Measurements from ENCODE around the gene BDKRB2.
A peak's percentile ranks its signal among the peaks of the same experiment; 100 is the strongest.

Gene BDKRB2

GRCh38 chr14:96184737-96185136, 19.9 kb upstream of the BDKRB2 start:
- Histone ChIP-seq H3K9me3 (no peaks in the 10 kb centered on the region), H3K36me3 (replicated peaks) (no peaks in the 10 kb centered on the region)

GRCh38 chr14:96187216-96188031, 17.2 kb upstream of the BDKRB2 start:
- no peak for DNase-seq (ENCODE audit: low spot score in 2 of 2)
- in situ Hi-C loops (cut with MboI; ENCODE audit: low sequenced_read_pairs), result no loop called here

More at GRCh38 chr14:96184737-96185136, 19.9 kb upstream of the BDKRB2 start:
- H3K4me3 ChIP-seq, result no peak overlapping the region
- no peaks in the 10 kb centered on the region for H3K4me1 ChIP-seq
- no peak for DNase-seq (ENCODE audit: low spot score in 2 of 2)
- H3K27me3 ChIP-seq (ENCODE audit: low read depth), result peaks cover 59% of the 10 kb centered on the region
- in situ Hi-C loops (cut with MboI; ENCODE audit: low sequenced_read_pairs), result no loop called here

GRCh38 chr14:96189281-96189711, 15.3 kb upstream of the BDKRB2 start:
- in situ Hi-C loops (cut with MboI; ENCODE audit: low sequenced_read_pairs), result no loop called here
- no peak for DNase-seq (ENCODE audit: low spot score in 2 of 2)
- Histone ChIP-seq H3K9me3 (no peaks in the 10 kb centered on the region), H3K4me3 (no peak overlapping the region), H3K4me1 (peaks cover 14% of the 10 kb centered on the region), H3K27me3 (ENCODE audit: low read depth) (peaks cover 80% of the 10 kb centered on the region), H3K36me3 (replicated peaks) (no peaks in the 10 kb centered on the region)

More at GRCh38 chr14:96187216-96188031, 17.2 kb upstream of the BDKRB2 start:
- Histone ChIP-seq H3K9me3 (no peaks in the 10 kb centered on the region), H3K36me3 (replicated peaks) (no peaks in the 10 kb centered on the region), H3K4me1 (peaks cover 13% of the 10 kb centered on the region), H3K27me3 (ENCODE audit: low read depth) (peaks cover 71% of the 10 kb centered on the region), H3K4me3 (no peak overlapping the region)

GRCh38 chr14:96191353-96191752, 13.3 kb upstream of the BDKRB2 start:
- no peak overlapping the region for H3K4me3 ChIP-seq
- no peaks in the 10 kb centered on the region for H3K9me3 ChIP-seq
- peaks cover 81% of the 10 kb centered on the region for H3K27me3 ChIP-seq (ENCODE audit: low read depth)
- no peaks in the 10 kb centered on the region for H3K36me3 ChIP-seq (replicated peaks)
- H3K4me1 ChIP-seq, result peaks cover 14% of the 10 kb centered on the region
- in situ Hi-C loops (cut with MboI; ENCODE audit: low sequenced_read_pairs), result no loop called here
- peak in 1 of 2 experiments; percentile 45 for DNase-seq (ENCODE audit: low spot score in 2 of 2)

GRCh38 chr14:96191841-96192462, 12.7 kb upstream of the BDKRB2 start:
- in situ Hi-C loops (cut with MboI; ENCODE audit: low sequenced_read_pairs), result no loop called here
- peaks cover 14% of the 10 kb centered on the region for H3K4me1 ChIP-seq
- peak; percentile 19 to 76 for DNase-seq (ENCODE audit: low spot score in 2 of 2)
- H3K27me3 ChIP-seq (ENCODE audit: low read depth), result peaks cover 81% of the 10 kb centered on the region
- no peaks in the 10 kb centered on the region for H3K36me3 ChIP-seq (replicated peaks)
- no peaks in the 10 kb centered on the region for H3K9me3 ChIP-seq
- no peak overlapping the region for H3K4me3 ChIP-seq

GRCh38 chr14:96192975-96193805, 11.4 kb upstream of the BDKRB2 start:
- Histone ChIP-seq H3K36me3 (replicated peaks) (no peaks in the 10 kb centered on the region), H3K9me3 (no peaks in the 10 kb centered on the region), H3K4me3 (no peak overlapping the region), H3K27me3 (ENCODE audit: low read depth) (peaks cover 85% of the 10 kb centered on the region), H3K4me1 (peaks cover 14% of the 10 kb centered on the region)
- in situ Hi-C loops (cut with MboI; ENCODE audit: low sequenced_read_pairs), result no loop called here
- DNase-seq (ENCODE audit: low spot score in 2 of 2), result no peak

- Histone ChIP-seq H3K36me3 (replicated peaks) (no peaks in the 10 kb centered on the region), H3K9me3 (no peaks in the 10 kb centered on the region), H3K4me1 (peaks cover 14% of the 10 kb centered on the region), H3K4me3 (no peak overlapping the region), H3K27me3 (ENCODE audit: low read depth) (peaks cover 85% of the 10 kb centered on the region)
- in situ Hi-C loops (cut with MboI; ENCODE audit: low sequenced_read_pairs), result no loop called here
- no peak for DNase-seq (ENCODE audit: low spot score in 2 of 2)
Observed at GRCh38 chr14:96194262-96194656, 10.4 kb upstream of the BDKRB2 start.

GRCh38 chr14:96194657-96195431, 9.8 kb upstream of the BDKRB2 start:
- H3K36me3 ChIP-seq (replicated peaks), result no peaks in the 10 kb centered on the region
- peaks cover 14% of the 10 kb centered on the region for H3K4me1 ChIP-seq
- peaks cover 79% of the 10 kb centered on the region for H3K27me3 ChIP-seq (ENCODE audit: low read depth)
- in situ Hi-C loops (cut with MboI; ENCODE audit: low sequenced_read_pairs), result no loop called here
- no peak for DNase-seq (ENCODE audit: low spot score in 2 of 2)
- no peak overlapping the region for H3K4me3 ChIP-seq
- H3K9me3 ChIP-seq, result no peaks in the 10 kb centered on the region

- H3K4me1 ChIP-seq, result peaks cover 14% of the 10 kb centered on the region
- no peaks in the 10 kb centered on the region for H3K9me3 ChIP-seq
- H3K4me3 ChIP-seq, result no peak overlapping the region
- H3K36me3 ChIP-seq (replicated peaks), result no peaks in the 10 kb centered on the region
- DNase-seq (ENCODE audit: low spot score in 2 of 2), result peak in 1 of 2 experiments; percentile 10
- in situ Hi-C loops (cut with MboI; ENCODE audit: low sequenced_read_pairs), result no loop called here
- H3K27me3 ChIP-seq (ENCODE audit: low read depth), result peaks cover 72% of the 10 kb centered on the region
Observed at GRCh38 chr14:96195441-96196081, 9.1 kb upstream of the BDKRB2 start.

- peaks cover 2% of the 10 kb centered on the region; the same call in 1 of the 2 replicates for H3K4me1 ChIP-seq
- no peaks in the 10 kb centered on the region for H3K36me3 ChIP-seq (replicated peaks)
- in situ Hi-C loops (cut with MboI; ENCODE audit: low sequenced_read_pairs), result no loop called here
- H3K9me3 ChIP-seq, result no peaks in the 10 kb centered on the region
- no peak for DNase-seq (ENCODE audit: low spot score in 2 of 2)
- no peak overlapping the region for H3K4me3 ChIP-seq
- H3K27me3 ChIP-seq (ENCODE audit: low read depth), result peaks cover 74% of the 10 kb centered on the region
Observed at GRCh38 chr14:96197163-96197852, 7.3 kb upstream of the BDKRB2 start.

- no peaks in the 10 kb centered on the region for H3K9me3 ChIP-seq
- H3K27me3 ChIP-seq (ENCODE audit: low read depth), result peaks cover 71% of the 10 kb centered on the region
- H3K4me1 ChIP-seq, result no peaks in the 10 kb centered on the region
- H3K4me3 ChIP-seq, result no peak overlapping the region
- no peak for DNase-seq (ENCODE audit: low spot score in 2 of 2)
- in situ Hi-C loops (cut with MboI; ENCODE audit: low sequenced_read_pairs), result no loop called here
- no peaks in the 10 kb centered on the region for H3K36me3 ChIP-seq (replicated peaks)
Observed at GRCh38 chr14:96197969-96198368, 6.7 kb upstream of the BDKRB2 start.

GRCh38 chr14:96198430-96199130, 6.1 kb upstream of the BDKRB2 start:
- no peaks in the 10 kb centered on the region for H3K36me3 ChIP-seq (replicated peaks)
- H3K9me3 ChIP-seq, result no peaks in the 10 kb centered on the region
- no peak overlapping the region for H3K4me3 ChIP-seq
- peaks cover 71% of the 10 kb centered on the region for H3K27me3 ChIP-seq (ENCODE audit: low read depth)
- no peaks in the 10 kb centered on the region for H3K4me1 ChIP-seq
- in situ Hi-C loops (cut with MboI; ENCODE audit: low sequenced_read_pairs), result no loop called here
- DNase-seq (ENCODE audit: low spot score in 2 of 2), result no peak

Data from HAP-1 (cell line).